HL-60 (cell line): Measurements from ENCODE around the gene STIMATE.

Experiments
- CTCF ChIP-seq: IDR thresholded peaks from one replicate; pipeline ENCODE4 v1.5.1; 2011; ENCODE audit warnings: low read length, control low read depth, inconsistent platforms; ENCODE audit not compliant: insufficient read depth
- GABPA ChIP-seq: IDR thresholded peaks from 2 replicates; pipeline ENCODE4 v1.6.1; 2012; ENCODE audit warnings: low read depth
- POLR2AphosphoS5 ChIP-seq: IDR thresholded peaks from 2 replicates; pipeline ENCODE4 v1.6.1; 2012; ENCODE audit warnings: low read depth
- REST ChIP-seq: IDR thresholded peaks from 2 replicates; pipeline ENCODE4 v1.6.1; 2012; ENCODE audit warnings: low read depth; ENCODE audit not compliant: insufficient replicate concordance
- SPI1 ChIP-seq: IDR thresholded peaks from 2 replicates; pipeline ENCODE4 v1.6.1; 2012; ENCODE audit warnings: low read depth, mild to moderate bottlenecking, borderline replicate concordance

- TF ChIP-seq CTCF (no peak), POLR2AphosphoS5 (no peak), GABPA (no peak), REST (no peak), SPI1 (no peak)
Observed at GRCh38 chr3:52843881-52844280, 53.5 kb downstream of the STIMATE start.
